HG03571 (cell line): ENCODE measurements around the gene SPRR2G.
"Not testable (repeated sequence)": the region's sequence is repeated elsewhere in the genome, so short reads cannot be mapped to it uniquely, and the experiment has no call there.

Source experiments
- ATAC-seq: cut with Tn5 transposase; IDR thresholded peaks from one replicate; pipeline ENCODE4 v1.9.1; 2021; ENCODE audit not compliant: unreplicated experiment

Gene SPRR2G

GRCh38 chr1:153119491-153119971 is 31.2 kb downstream of the SPRR2G start:
- no peak for ATAC-seq

- ATAC-seq = not testable (repeated sequence)
Measured at GRCh38 chr1:153115264-153115663, 35.4 kb downstream of the SPRR2G start.

DNA sequence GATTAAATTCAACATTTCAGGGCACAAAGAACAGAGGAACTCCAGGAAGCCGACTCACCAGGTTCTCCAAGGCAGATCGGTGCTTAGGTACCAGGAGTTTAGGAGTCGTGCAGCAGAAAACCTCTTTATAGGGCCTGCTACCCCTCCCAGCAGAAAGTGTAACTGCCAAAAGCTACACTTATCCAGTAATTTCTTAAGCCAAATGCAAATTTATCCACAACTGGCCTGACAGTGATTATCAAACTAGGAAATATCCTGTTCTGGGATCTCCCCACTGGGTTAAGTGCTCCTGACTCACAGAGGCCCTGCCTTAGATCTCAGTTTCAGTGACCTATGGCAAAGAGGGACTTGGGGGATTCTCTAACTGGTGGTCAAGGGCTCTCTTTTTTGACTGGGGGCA is 37.3 kb downstream of the SPRR2G start, which contains the start of gene SPRR2F:
TSS of gene SPRR2F (minus strand) at position 101 of the 400 bp plus-strand sequence. CDS start 783 bp downstream, outside the sequence.
- ATAC-seq = no peak

DNA sequence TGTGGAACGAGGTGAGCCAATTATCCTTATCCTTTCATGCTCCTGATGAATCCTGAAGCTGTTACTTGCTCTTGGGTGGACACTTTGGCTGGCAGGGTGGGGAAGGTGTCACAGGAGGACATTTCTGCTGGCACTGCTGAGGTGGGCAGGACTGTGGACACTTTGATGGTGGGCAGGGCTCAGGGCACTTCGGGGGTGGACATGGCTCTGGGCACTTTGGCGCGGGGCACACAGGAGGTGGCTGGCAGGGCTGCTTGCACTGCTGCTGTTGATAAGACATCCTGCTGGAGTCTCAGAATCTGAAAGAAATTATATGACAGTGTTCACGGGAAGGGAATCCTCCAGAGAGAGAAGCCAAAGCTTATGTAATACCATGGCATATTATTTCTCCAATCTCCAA is 38.2 kb downstream of the SPRR2G start:
- not testable (repeated sequence) for ATAC-seq

DNA sequence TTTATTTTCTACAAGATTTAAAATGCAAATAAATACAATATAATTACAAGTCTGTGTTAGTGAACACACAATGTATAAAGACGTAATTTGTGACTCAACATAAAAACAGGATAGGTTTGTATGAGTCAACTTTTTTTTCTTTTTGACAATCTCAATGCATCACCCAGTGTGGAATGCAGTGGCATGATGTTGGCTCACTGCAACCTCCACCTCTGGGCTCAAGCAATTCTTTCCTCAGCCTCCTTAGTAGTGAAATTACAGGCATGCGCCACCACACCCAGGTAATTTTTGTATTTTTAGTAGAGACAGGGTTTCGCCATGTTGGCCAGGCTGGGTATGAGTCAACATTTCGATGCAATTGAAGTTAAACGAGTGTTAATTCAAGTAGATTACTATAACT is 50.4 kb downstream of the SPRR2G start:
- ATAC-seq = no peak
